Daoy (cell line): ENCODE results near the gene CRY2. TPM values are rescaled to one million over a fixed set of nuclear protein-coding genes. Genes with fewer than 3 reads are reported as not detected.

ENCODE experiments used
- DNase-seq: peaks from one replicate; pipeline ENCODE4 v3.0.0-alpha.2; 2015; ENCODE audit warnings: low read depth
- total RNA-seq: library from RNA; depleted of rRNA; stranded (reverse); fragments of >200 nt; shearing (Covaris generic); gene quantifications from 2 replicates; pipeline ENCODE4 v1.2.3, GENCODE V29; 2014

The CRY2 gene
- total RNA-seq, 1 experiment from 2014 or later: 5.3 TPM

DNA sequence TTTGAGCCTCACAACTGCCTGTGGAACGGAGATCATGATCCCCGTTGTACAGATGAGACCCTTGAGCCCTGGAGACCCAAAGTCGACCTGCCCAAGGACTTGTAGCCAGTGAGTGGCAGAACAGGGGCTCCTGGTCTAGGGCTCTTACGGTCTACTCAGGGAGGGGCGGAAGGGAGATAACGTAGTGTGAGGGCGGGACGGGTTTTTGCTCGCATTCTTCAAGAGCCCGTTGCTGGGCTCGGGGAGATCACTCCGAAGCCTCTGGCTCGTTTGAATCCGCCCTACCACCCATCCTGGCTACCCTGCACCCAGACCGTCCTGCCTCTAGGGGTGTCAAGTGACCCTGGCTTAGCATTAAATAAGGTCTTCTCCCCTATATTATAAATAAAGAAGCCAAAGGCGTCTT lies 639 bp downstream of the CRY2 start:
- peak; percentile 56 for DNase-seq

DNA sequence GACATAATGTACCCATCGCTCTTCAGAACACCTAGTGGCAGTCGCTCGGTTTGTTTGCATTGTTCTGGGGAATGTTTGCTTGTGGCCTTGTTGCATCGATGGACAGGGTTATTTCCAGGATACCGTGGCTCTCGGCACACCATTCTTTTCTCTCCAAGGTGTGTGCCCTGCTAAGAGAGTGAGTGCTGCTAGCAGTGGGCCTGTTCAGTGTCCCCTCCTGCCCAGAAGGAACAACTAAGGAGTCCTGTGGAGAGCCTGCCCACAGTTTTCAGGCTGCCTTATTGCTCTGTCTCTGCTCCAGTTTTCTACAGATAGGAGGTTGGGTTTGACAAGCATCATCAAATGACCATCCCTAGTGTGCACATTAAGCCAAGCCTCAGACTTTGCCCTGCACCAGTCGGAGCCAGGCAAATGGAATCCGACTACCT lies 1.4 kb downstream of the CRY2 start:
- DNase-seq: no peak

DNA sequence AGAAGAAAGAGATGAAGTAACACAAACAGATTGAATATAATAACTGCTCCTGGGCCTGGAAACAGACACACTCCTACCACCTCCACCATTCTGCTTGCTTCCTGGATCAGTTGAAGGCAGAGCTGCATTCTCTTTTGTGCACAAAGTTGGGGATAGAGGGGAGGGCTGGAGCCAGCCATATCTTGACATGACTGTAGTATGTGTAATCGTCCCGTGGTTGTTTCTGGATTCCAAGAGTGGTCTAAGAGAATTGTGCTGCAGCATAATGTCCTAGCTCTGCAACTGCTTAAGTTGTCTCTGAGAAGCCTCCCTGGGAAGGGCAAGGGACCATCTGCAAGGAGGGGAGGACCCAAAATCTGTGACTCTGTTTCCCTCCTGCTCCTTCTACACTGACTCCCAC lies 3.2 kb downstream of the CRY2 start:
- DNase-seq: no peak

DNA sequence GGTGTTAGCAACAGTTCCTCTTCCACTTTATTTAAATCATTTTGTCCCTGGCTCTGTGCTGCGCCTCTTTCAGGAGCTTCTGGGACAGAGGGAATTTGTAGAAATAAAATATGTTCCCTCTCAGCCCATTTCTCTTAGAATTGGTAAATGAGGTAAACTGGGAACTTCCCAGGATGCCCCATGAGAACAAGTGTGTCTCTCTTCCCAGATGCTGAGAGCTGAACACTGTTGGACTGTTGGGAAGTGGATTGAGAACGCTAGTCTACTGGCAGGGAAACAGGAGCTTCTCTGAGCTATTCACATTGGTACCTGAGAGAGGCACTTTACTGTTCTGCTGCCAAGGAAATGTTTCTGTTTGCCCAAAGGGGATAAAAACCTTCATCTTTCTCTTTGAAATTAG lies 4.0 kb downstream of the CRY2 start:
- no peak for DNase-seq

GRCh38 chr11:45852018-45852711 lies 4.9 kb downstream of the CRY2 start:
- no peak for DNase-seq

DNA sequence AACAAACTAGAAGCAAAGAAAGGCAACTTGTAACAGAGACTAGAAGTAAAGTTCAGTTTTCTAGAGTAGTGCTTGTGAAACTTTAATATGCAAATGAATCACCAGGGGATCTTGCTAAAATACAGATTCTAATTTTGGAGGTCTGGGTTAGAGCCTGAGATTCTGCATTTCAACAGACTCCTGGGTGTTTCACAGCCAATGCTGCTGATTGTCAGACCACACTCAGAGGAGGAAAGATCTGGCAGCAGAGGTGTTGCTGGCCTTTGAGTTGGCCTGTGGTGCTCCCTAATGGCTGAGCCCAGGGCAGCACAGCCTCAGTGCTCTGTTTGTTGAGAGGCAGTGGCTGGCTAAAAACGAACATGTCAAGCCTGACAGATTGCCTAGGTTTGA lies 5.4 kb downstream of the CRY2 start:
- no peak for DNase-seq

GRCh38 chr11:45853332-45854219 lies 6.3 kb downstream of the CRY2 start:
- no peak for DNase-seq

GRCh38 chr11:45855308-45855707 lies 8.0 kb downstream of the CRY2 start:
- DNase-seq: no peak

- DNase-seq: no peak
Observed at GRCh38 chr11:45856044-45856468, 8.8 kb downstream of the CRY2 start.

DNA sequence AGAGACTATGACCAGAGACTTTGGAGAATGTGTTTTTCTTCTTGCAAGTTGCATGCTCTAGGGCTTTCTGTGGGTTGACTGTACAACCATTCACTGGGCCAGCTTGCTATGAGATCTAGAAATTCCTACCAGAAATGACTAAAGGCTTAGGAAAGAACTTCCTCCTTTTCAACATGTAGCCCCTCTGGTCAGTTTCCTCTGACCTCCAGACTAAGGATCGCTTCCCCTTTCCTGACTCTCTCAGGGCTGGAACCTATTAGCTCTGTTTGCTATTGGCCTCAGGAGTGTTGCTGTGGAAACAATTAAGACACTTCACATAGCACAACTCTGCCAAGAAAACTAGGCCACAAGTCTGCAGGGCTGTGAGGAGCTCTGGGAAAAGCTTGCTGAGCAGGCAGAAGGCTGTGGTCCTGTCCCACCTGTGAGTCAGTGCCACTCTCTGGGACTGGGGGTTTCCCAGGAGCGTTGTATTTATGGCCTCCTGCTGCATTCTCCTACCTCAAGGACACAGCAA lies 10.7 kb downstream of the CRY2 start:
- peak; percentile 87 for DNase-seq

- DNase-seq: no peak
Observed at GRCh38 chr11:45858751-45859398, 11.6 kb downstream of the CRY2 start.

GRCh38 chr11:45859661-45860140 lies 12.4 kb downstream of the CRY2 start:
- DNase-seq: peak; percentile 89

DNA sequence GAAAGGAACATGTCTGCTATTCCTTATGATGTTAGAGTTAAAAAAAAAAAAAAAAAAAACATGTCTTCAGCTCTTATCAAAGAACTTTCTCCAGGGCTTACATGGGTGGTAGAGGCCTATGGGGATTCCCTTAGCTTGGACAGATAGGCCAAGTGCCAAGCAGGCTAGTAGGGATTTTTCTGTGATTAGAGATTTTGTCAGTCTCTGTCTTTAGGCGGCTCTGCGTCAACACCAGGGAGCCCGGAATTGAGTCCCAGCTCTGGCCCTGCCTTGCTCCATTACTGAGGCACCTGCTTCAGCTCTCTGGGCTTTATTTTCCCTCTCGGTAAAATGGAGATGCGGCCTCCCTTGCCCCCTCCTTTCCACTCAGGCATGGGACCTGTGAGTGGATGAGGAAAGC lies 13.1 kb downstream of the CRY2 start:
- DNase-seq: no peak

- no peak for DNase-seq
Observed at GRCh38 chr11:45860764-45861510, 13.7 kb downstream of the CRY2 start.

GRCh38 chr11:45864041-45864440 lies 16.8 kb downstream of the CRY2 start:
- no peak for DNase-seq

DNA sequence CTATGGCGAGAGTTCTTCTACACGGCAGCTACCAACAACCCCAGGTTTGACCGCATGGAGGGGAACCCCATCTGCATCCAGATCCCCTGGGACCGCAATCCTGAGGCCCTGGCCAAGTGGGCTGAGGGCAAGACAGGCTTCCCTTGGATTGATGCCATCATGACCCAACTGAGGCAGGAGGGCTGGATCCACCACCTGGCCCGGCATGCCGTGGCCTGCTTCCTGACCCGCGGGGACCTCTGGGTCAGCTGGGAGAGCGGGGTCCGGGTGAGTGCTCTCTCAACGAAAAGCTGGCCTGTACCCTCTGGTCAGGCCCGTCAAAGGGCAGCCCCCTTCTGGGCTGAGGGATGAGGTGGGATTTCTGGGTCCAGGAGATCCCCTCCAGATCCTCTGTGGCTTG lies 22.3 kb downstream of the CRY2 start:
- DNase-seq: no peak

DNA sequence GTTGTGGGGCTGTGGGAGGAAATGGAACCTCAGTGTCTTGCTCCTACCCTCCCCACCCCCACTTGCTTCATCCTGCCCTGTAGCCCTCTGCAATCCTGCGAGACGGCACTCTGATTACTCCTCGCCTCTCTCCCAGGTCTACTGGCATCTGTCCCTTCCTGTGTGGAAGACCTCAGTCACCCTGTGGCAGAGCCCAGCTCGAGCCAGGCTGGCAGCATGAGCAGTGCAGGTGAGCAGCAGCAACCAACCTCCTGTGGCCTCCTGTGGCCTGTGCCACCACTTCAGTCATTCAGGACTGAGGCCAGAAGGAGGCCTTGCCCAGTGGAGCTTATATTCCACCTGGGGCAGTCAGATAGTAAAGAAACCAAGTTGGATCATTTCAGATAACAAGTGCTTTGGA lies 23.4 kb downstream of the CRY2 start:
- no peak for DNase-seq

DNA sequence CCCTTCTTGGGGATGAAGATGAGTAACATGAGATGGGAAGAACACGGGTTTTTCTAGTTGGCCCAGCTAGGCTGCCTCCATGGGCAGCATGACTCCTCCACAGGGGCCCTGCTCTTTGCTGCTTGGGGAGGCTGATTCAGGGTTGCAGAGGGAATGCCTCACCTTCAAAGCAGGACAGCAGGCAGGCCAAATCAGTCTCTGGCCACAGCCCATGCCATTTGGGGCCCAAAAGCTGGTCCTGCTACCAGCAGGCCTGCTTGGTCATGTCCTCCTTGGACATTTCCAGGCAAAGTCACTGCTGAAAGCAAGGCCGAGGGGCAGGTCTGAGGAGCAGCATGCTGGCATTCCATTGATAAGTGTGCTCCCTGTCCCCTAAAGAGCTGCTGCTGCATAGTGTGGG lies 24.4 kb downstream of the CRY2 start:
- DNase-seq: no peak

DNA sequence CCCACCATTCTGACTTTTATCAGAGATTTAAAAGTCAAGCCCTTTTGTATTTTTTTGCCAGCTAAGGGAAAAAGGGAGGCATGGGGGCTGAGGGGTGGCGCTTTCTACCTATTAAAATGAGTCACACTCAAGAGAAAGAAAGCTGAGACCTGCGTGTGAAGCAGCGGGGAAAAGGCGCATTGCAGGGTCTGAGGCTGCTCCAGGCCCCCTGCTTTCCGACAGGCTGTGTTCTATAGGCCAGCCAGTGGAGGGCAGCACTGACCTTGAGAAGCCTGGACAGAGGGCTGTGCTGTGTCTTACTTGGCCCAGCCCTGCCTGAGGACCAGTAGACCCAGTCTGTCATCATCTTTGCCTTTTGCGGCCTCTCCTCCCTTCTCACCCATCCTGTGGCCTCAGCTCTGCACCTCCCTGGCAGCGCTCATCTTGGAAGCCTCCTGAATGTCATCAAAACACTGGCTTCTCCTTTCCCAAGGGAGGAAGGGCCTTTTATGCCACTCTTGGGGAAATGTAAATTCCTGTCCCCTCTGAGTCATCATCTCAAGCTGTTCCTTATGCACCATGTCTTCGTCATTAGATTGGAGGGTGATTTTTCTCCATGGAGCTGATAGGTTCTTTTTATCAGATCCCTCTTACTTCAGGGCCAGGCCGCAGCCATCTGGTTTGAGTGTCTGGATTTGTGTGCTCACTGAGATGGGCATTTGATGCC lies 25.5 kb downstream of the CRY2 start:
- DNase-seq: peak; percentile 88

DNA sequence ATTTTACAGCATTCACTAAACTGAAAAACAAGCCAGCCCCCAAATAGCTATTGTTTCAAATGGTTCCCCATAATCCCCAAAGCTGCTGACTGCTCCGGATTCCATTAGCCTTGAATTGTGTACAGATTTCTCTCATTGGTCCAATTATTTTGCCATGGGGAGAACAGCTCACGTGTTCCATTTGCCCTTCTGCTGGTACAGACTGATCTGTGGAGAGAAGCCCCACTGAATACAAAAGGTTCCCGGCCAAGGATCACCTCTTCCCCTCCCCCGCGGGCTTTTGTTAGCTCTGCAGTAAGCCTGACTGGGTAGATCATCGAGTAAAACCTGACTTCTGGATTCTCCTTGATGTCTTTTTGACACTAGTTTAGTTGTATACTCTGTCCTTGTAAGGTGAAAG lies 29.1 kb downstream of the CRY2 start:
- DNase-seq: no peak

DNA sequence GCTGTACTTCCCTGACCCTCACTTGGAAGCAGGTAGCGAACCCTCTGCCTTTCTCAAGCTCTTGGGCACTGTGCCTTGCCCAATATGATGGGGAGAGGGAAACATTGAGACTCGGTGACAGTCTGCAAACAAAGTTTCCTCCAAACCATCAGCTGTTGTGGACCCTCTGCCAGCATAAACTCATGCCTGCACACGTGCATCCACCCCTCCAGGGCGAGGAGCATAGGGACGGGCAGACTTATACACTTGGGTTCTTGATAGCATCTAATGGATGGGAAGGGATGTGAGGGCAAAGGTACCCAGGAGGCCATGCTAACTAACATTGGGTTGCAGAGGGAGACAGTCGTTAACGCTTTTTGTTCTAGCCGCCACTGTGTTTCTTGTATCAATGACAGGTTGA lies 29.9 kb downstream of the CRY2 start:
- DNase-seq: no peak
